Osteocyte (in vitro differentiated cells): ENCODE data around the gene CYB5R3. TPM values are rescaled to one million over a fixed set of nuclear protein-coding genes. Genes with fewer than 3 reads are reported as not detected.
"Not testable (repeated sequence)": the region's sequence is repeated elsewhere in the genome, so short reads cannot be mapped to it uniquely, and the experiment has no call there.

ENCODE experiments used
- DNase-seq: peaks from one replicate; pipeline ENCODE4 v3.0.0; 2021; ENCODE audit warnings: mixed read lengths; ENCODE audit not compliant: unreplicated experiment; ENCODE audit errors: extremely low spot score
- H3K27ac Mint-ChIP-seq: one replicate; pipeline ENCODE4 v1.8.0; 2021; ENCODE audit warnings: mild to moderate bottlenecking, mixed read lengths; ENCODE audit not compliant: unreplicated experiment
- H3K27me3 Mint-ChIP-seq: one replicate; pipeline ENCODE4 v1.8.0; 2021; ENCODE audit warnings: mixed read lengths; ENCODE audit not compliant: unreplicated experiment
- H3K36me3 Mint-ChIP-seq: one replicate; pipeline ENCODE4 v1.8.0; 2021; ENCODE audit warnings: mixed read lengths; ENCODE audit not compliant: unreplicated experiment
- H3K4me1 Mint-ChIP-seq: one replicate; pipeline ENCODE4 v1.8.0; 2021; ENCODE audit warnings: mixed read lengths; ENCODE audit not compliant: unreplicated experiment
- H3K4me3 Mint-ChIP-seq: one replicate; pipeline ENCODE4 v1.8.0; 2021; ENCODE audit warnings: mild to moderate bottlenecking, moderate library complexity, mixed read lengths; ENCODE audit not compliant: unreplicated experiment
- H3K9me3 Mint-ChIP-seq: one replicate; pipeline ENCODE4 v1.8.0; 2021; ENCODE audit warnings: mixed read lengths; ENCODE audit not compliant: unreplicated experiment
- total RNA-seq: library from RNA; stranded (reverse); gene quantifications from 2 replicates; pipeline ENCODE4 v1.2.1, GENCODE V29; 2021
- TF ChIP-seq, protein P1 (sequence below): fragments of 200-600 bp; sonication (generic); IDR thresholded peaks from 2 replicates; pipeline ENCODE4 v1.5.0; 2021; ENCODE audit warnings: antibody characterized with exemption, mild to moderate bottlenecking, moderate library complexity

The CYB5R3 gene
- total RNA-seq, 1 donor from 2014 or later = 408 TPM

GRCh38 chr22:42676059-42676607 lies 26.9 kb upstream of the CYB5R3 start:
- TF ChIP-seq, protein P1, sequence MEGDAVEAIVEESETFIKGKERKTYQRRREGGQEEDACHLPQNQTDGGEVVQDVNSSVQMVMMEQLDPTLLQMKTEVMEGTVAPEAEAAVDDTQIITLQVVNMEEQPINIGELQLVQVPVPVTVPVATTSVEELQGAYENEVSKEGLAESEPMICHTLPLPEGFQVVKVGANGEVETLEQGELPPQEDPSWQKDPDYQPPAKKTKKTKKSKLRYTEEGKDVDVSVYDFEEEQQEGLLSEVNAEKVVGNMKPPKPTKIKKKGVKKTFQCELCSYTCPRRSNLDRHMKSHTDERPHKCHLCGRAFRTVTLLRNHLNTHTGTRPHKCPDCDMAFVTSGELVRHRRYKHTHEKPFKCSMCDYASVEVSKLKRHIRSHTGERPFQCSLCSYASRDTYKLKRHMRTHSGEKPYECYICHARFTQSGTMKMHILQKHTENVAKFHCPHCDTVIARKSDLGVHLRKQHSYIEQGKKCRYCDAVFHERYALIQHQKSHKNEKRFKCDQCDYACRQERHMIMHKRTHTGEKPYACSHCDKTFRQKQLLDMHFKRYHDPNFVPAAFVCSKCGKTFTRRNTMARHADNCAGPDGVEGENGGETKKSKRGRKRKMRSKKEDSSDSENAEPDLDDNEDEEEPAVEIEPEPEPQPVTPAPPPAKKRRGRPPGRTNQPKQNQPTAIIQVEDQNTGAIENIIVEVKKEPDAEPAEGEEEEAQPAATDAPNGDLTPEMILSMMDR = no peak
- Mint-ChIP-seq H3K4me3 (peak overlapping the region; percentile 22), H3K9me3 (no peaks in the 10 kb centered on the region), H3K27me3 (no peaks in the 10 kb centered on the region), H3K4me1 (peaks cover 51% of the 10 kb centered on the region), H3K27ac (peak overlapping the region; percentile 94), H3K36me3 (no peaks in the 10 kb centered on the region)
- no peak for DNase-seq

GRCh38 chr22:42673898-42674401 lies 24.8 kb upstream of the CYB5R3 start:
- peak overlapping the region; percentile 68 for H3K27ac Mint-ChIP-seq
- no peaks in the 10 kb centered on the region for H3K9me3 Mint-ChIP-seq
- H3K36me3 Mint-ChIP-seq = no peaks in the 10 kb centered on the region
- no peak for DNase-seq
- H3K4me3 Mint-ChIP-seq = no peak overlapping the region
- H3K4me1 Mint-ChIP-seq = peaks cover 48% of the 10 kb centered on the region
- TF ChIP-seq, protein P1 = no peak
- no peaks in the 10 kb centered on the region for H3K27me3 Mint-ChIP-seq

DNA sequence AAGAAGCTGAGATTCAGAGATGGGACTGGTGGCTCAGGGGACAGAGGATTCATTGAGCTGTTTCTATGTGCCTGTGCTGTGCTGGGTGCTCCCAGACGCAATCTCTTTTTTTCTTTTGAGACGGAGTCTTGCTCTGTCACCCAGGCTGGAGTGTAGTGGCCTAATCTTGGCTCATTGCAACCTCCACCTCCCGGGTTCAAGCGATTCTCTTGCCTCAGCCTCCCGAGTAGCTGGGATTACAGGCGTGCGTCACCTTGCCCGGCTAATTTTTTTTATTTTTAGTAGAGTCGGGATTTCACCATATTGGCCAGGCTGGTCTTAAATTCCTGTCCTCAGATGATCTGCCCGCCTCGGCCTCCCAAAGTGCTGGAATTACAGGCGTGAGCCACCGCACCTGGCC lies 23.9 kb upstream of the CYB5R3 start:
- peaks cover 46% of the 10 kb centered on the region for H3K4me1 Mint-ChIP-seq
- not testable (repeated sequence) for H3K36me3 Mint-ChIP-seq, H3K4me3 Mint-ChIP-seq, DNase-seq, H3K27ac Mint-ChIP-seq, H3K9me3 Mint-ChIP-seq, H3K27me3 Mint-ChIP-seq

- Mint-ChIP-seq H3K9me3 (no peaks in the 10 kb centered on the region), H3K4me3 (no peak overlapping the region), H3K27ac (no peak overlapping the region), H3K27me3 (no peaks in the 10 kb centered on the region), H3K36me3 (no peaks in the 10 kb centered on the region), H3K4me1 (peaks cover 27% of the 10 kb centered on the region)
- no peak for DNase-seq
- TF ChIP-seq, protein P1 = no peak
Observed at GRCh38 chr22:42670921-42671709, 21.9 kb upstream of the CYB5R3 start.

- no peak for DNase-seq
- H3K9me3 Mint-ChIP-seq = no peaks in the 10 kb centered on the region
- no peaks in the 10 kb centered on the region for H3K36me3 Mint-ChIP-seq
- H3K27ac Mint-ChIP-seq = no peak overlapping the region
- H3K27me3 Mint-ChIP-seq = no peaks in the 10 kb centered on the region
- peaks cover 18% of the 10 kb centered on the region for H3K4me1 Mint-ChIP-seq
- TF ChIP-seq, protein P1 = no peak
- H3K4me3 Mint-ChIP-seq = no peak overlapping the region
Observed at GRCh38 chr22:42670046-42670445, 20.9 kb upstream of the CYB5R3 start.

DNA sequence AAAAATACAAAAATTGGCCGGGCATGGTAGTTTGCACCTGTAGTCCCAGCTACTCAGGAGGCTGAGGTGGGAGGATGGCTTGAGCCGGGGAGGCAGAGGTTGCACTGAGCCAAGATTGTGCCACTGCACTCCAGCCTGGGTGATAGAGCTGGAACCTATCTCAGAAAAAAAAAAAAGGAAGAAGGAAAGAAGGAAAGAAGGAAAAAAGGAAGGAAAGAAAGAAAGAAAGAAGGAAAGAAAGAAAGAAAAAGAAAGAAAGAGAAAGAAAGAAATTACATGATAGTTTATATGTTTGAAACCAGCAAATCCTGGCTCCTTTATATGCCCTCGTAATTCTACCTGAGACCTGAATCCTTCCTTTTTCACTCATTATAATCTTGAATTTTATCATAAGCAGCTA lies 17.2 kb upstream of the CYB5R3 start:
- not testable (repeated sequence) for DNase-seq, H3K9me3 Mint-ChIP-seq, H3K27ac Mint-ChIP-seq, H3K27me3 Mint-ChIP-seq, H3K36me3 Mint-ChIP-seq, H3K4me3 Mint-ChIP-seq
- H3K4me1 Mint-ChIP-seq = peaks cover 12% of the 10 kb centered on the region
